ENCODE results near the gene FBXL16. TPM values are rescaled to one million over a fixed set of nuclear protein-coding genes. Genes with fewer than 3 reads are reported as not detected.
A peak's percentile ranks its signal among the peaks of the same experiment; 100 is the strongest.

The FBXL16 gene
- total and polyA plus RNA-seq, 2 donors (not counting 1 experiment from before 2014, with no cell fraction given) = 0.07 TPM; not detected in 1

- Histone ChIP-seq H3K4me1 (ENCODE audit: control insufficient read depth, extremely low read depth, insufficient read depth, low read length) (peaks cover 18% of the 10 kb centered on the region), H4K20me1 (ENCODE audit: control insufficient read depth, extremely low read depth, insufficient read depth, low read length) (no peaks in the 10 kb centered on the region), H3K27me3 (ENCODE audit: control insufficient read depth, insufficient read depth, low read length) (no peaks in the 10 kb centered on the region), H3K9me3 (ENCODE audit: control insufficient read depth, insufficient read depth, low read depth, low read length) (no peaks in the 10 kb centered on the region), H3K36me3 (ENCODE audit: control insufficient read depth, insufficient read depth, low read length) (peaks cover 27% of the 10 kb centered on the region), H2AFZ (ENCODE audit: low read length) (no peak overlapping the region), H3K4me2 (ENCODE audit: extremely low read depth, insufficient read depth, low read length) (peak overlapping the region; percentile 99), H3K4me3 (replicated peaks in 1 of 4; ENCODE audit: control extremely low read depth in 1 of 4, insufficient read depth in 1 of 4, low read depth in 3 of 4, low read length in 4 of 4) (peak overlapping the region; percentile 72 to 88 (median 85)), H3K9ac (ENCODE audit: insufficient read depth, low read length) (peak overlapping the region; percentile 78), H3K27ac (ENCODE audit: insufficient read depth, low read length) (peak overlapping the region; percentile 73), H3K79me2 (ENCODE audit: control insufficient read depth, insufficient read depth, low read length) (peaks cover 31% of the 10 kb centered on the region)
- TF ChIP-seq, protein P1, sequence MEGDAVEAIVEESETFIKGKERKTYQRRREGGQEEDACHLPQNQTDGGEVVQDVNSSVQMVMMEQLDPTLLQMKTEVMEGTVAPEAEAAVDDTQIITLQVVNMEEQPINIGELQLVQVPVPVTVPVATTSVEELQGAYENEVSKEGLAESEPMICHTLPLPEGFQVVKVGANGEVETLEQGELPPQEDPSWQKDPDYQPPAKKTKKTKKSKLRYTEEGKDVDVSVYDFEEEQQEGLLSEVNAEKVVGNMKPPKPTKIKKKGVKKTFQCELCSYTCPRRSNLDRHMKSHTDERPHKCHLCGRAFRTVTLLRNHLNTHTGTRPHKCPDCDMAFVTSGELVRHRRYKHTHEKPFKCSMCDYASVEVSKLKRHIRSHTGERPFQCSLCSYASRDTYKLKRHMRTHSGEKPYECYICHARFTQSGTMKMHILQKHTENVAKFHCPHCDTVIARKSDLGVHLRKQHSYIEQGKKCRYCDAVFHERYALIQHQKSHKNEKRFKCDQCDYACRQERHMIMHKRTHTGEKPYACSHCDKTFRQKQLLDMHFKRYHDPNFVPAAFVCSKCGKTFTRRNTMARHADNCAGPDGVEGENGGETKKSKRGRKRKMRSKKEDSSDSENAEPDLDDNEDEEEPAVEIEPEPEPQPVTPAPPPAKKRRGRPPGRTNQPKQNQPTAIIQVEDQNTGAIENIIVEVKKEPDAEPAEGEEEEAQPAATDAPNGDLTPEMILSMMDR (conservative IDR thresholded peaks at IDR 0.05 in 1 of 2, IDR thresholded peaks at IDR 0.05 in 1 of 2; ENCODE audit: low read depth in 1 of 2, low read length in 2 of 2) = peak in 1 of 2 donors; percentile 13
- TF ChIP-seq EZH2 (IDR thresholded peaks at IDR 0.05; ENCODE audit: low read length, missing control alignments) = no peak
- DNase-seq (ENCODE audit: low read depth in 2 of 2) = peak; percentile 57 to 58
Measured at GRCh38 chr16:680967-681745, 24.4 kb downstream of the FBXL16 start.

GRCh38 chr16:680625-680945 is 25.0 kb downstream of the FBXL16 start:
- Histone ChIP-seq H3K27me3 (ENCODE audit: control insufficient read depth, insufficient read depth, low read length) (no peaks in the 10 kb centered on the region), H3K4me1 (ENCODE audit: control insufficient read depth, extremely low read depth, insufficient read depth, low read length) (peaks cover 18% of the 10 kb centered on the region), H3K27ac (ENCODE audit: insufficient read depth, low read length) (peak overlapping the region; percentile 73), H3K4me3 (replicated peaks in 1 of 4; ENCODE audit: control extremely low read depth in 1 of 4, insufficient read depth in 1 of 4, low read depth in 3 of 4, low read length in 4 of 4) (peak overlapping the region; percentile 72 to 88 (median 85)), H3K9me3 (ENCODE audit: control insufficient read depth, insufficient read depth, low read depth, low read length) (no peaks in the 10 kb centered on the region), H3K36me3 (ENCODE audit: control insufficient read depth, insufficient read depth, low read length) (peaks cover 26% of the 10 kb centered on the region), H3K79me2 (ENCODE audit: control insufficient read depth, insufficient read depth, low read length) (peaks cover 31% of the 10 kb centered on the region), H2AFZ (ENCODE audit: low read length) (no peak overlapping the region), H3K9ac (ENCODE audit: insufficient read depth, low read length) (peak overlapping the region; percentile 78), H4K20me1 (ENCODE audit: control insufficient read depth, extremely low read depth, insufficient read depth, low read length) (no peaks in the 10 kb centered on the region), H3K4me2 (ENCODE audit: extremely low read depth, insufficient read depth, low read length) (peak overlapping the region; percentile 99)
- DNase-seq (ENCODE audit: low read depth in 2 of 2) = no peak
- TF ChIP-seq, protein P1 (conservative IDR thresholded peaks at IDR 0.05 in 1 of 2, IDR thresholded peaks at IDR 0.05 in 1 of 2; ENCODE audit: low read depth in 1 of 2, low read length in 2 of 2) = no peak
- no peak for TF ChIP-seq EZH2 (IDR thresholded peaks at IDR 0.05; ENCODE audit: low read length, missing control alignments)

DNA sequence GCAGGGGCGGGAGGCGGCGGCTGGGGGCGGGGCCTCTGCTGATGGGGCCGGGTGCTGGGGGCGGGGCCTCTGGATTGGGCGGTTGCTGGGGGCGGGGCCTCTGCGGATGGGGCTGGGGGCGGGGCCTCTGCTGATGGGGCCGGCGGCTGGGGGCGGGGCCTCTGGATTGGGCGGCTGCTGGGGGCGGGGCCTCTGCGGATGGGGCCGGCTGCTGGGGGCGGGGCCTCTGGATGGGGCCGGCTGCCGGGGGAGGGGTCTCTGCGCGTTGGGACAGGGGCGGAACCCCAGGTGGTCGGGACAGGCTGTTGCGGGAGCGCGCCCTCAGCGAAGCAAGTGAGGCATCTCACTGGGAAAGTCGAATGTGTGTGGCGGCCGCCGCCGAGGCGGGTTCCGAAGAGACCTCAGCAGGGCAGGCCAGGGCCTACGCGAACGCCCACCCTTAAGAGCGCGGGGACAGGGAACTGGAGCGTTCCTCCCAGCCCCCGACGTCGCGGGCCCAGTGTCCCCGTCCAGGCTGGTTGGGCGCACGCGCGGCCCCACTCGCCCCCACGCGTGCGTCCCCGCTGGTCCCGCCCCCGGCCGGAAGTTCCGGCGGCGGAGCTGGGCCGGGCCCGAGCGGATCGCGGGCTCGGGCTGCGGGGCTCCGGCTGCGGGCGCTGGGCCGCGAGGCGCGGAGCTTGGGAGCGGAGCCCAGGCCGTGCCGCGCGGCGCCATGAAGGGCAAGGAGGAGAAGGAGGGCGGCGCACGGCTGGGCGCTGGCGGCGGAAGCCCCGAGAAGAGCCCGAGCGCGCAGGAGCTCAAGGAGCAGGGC is 25.6 kb downstream of the FBXL16 start, which contains the start of gene STUB1:
Gene STUB1, plus strand, starts transcription at position 597 of the 811 bp plus-strand sequence. Its CDS starts 116 bp downstream, at position 713.
- Histone ChIP-seq H3K27ac (ENCODE audit: insufficient read depth, low read length) (peak within 1 kb of the TSS; percentile 73), H3K9ac (ENCODE audit: insufficient read depth, low read length) (peak within 1 kb of the TSS; percentile 78), H3K4me2 (ENCODE audit: extremely low read depth, insufficient read depth, low read length) (peak within 1 kb of the TSS; percentile 99), H3K36me3 (ENCODE audit: control insufficient read depth, insufficient read depth, low read length) (peaks cover 22% of the 10 kb centered on the region), H2AFZ (ENCODE audit: low read length) (peak within 1 kb of the TSS; percentile 73), H3K4me1 (ENCODE audit: control insufficient read depth, extremely low read depth, insufficient read depth, low read length) (peaks cover 22% of the 10 kb centered on the region), H3K4me3 (replicated peaks in 1 of 4; ENCODE audit: control extremely low read depth in 1 of 4, insufficient read depth in 1 of 4, low read depth in 3 of 4, low read length in 4 of 4) (peak within 1 kb of the TSS; percentile 72 to 88 (median 85)), H3K9me3 (ENCODE audit: control insufficient read depth, insufficient read depth, low read depth, low read length) (no peaks in the 10 kb centered on the region), H3K27me3 (ENCODE audit: control insufficient read depth, insufficient read depth, low read length) (no peaks in the 10 kb centered on the region), H4K20me1 (ENCODE audit: control insufficient read depth, extremely low read depth, insufficient read depth, low read length) (no peaks in the 10 kb centered on the region), H3K79me2 (ENCODE audit: control insufficient read depth, insufficient read depth, low read length) (peaks cover 31% of the 10 kb centered on the region)
- DNase-seq (ENCODE audit: low read depth in 2 of 2) = peak; percentile 78 to 86
- TF ChIP-seq, protein P1 (conservative IDR thresholded peaks at IDR 0.05 in 1 of 2, IDR thresholded peaks at IDR 0.05 in 1 of 2; ENCODE audit: low read depth in 1 of 2, low read length in 2 of 2) = no peak
- no peak for TF ChIP-seq EZH2 (IDR thresholded peaks at IDR 0.05; ENCODE audit: low read length, missing control alignments)
